Astrocyte of the cerebellum (primary cell): ENCODE data around the gene TTI1.

Experiments used
- DNase-seq: peaks from one replicate; pipeline ENCODE4 v3.0.0-alpha.2; 2011; ENCODE audit warnings: low read depth
- H3K4me3 ChIP-seq: 2 replicates; pipeline ENCODE4 v1.5.1; 2011; ENCODE audit warnings: mild to moderate bottlenecking, low read depth, low read length, moderate library complexity
- in situ Hi-C: cut with HindIII; loops from 2 replicates; pipeline ENCODE4 v1.10.0; 2017; ENCODE audit warnings: low sequenced_read_pairs
- TF ChIP-seq, protein P1 (sequence below): IDR thresholded peaks from 2 replicates; pipeline ENCODE4 v1.5.1; 2012; ENCODE audit warnings: low read length, low read depth, moderate library complexity, mild to moderate bottlenecking; ENCODE audit errors: missing control alignments

The TTI1 gene

DNA sequence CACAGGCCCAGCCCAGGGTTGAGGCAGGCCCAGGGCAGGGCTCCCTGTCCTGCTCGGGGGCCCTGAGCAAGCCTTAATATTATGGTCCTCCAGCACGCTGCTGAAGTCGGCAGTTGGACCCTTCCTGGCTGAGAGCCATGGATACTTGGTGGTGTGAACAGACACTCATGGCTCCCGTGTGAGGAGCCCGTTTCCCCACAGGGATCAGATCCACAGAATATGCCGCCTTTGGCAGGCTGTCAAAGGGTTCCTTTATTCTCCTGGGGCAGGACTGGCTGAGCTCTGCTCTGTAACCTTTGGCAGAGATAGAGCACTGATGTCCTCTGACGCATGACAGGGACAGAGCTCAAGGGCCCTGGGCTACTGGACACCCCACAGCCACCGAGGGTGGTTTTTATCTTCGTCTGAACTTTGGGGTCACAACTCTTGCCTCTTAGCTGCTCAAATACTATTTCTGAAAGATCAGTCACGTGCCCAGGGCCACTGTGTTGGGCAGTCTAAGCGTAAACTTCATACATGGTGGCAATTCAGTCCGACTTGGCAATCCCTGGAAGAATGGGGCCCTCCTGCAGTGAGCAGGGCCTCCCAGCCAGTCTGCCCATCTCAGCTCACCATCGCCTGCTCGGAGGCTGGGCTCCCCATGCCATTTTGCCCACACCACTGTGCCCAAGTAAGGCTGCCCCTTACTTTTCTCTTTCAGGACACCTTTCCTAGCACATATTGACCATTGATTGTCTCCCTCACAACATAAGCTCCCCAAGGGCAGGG is 49.1 kb downstream of the TTI1 start:
- H3K4me3 ChIP-seq: no peak overlapping the region
- in situ Hi-C loops: no loop called here
- TF ChIP-seq, protein P1, sequence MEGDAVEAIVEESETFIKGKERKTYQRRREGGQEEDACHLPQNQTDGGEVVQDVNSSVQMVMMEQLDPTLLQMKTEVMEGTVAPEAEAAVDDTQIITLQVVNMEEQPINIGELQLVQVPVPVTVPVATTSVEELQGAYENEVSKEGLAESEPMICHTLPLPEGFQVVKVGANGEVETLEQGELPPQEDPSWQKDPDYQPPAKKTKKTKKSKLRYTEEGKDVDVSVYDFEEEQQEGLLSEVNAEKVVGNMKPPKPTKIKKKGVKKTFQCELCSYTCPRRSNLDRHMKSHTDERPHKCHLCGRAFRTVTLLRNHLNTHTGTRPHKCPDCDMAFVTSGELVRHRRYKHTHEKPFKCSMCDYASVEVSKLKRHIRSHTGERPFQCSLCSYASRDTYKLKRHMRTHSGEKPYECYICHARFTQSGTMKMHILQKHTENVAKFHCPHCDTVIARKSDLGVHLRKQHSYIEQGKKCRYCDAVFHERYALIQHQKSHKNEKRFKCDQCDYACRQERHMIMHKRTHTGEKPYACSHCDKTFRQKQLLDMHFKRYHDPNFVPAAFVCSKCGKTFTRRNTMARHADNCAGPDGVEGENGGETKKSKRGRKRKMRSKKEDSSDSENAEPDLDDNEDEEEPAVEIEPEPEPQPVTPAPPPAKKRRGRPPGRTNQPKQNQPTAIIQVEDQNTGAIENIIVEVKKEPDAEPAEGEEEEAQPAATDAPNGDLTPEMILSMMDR: no peak
- DNase-seq: no peak

DNA sequence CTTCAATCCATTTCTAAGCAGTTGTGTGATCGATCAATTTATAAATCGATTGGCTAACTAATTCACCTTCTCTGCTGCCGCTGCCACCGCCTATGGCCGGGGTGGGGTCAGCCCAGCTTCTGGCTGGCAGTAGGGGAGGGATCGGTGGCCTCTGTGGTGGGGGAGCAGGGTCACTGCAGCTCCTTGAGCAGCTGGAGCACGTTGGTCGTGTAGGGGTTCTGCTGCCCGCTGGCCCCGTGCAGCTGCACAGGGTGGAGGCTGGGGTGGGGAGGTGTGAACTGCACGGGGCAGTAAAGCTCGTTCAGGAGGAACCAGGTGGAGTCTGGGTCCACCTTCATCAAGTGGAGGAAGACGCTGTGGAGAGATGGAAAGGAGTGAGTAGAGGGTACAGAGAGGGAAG is 50.0 kb downstream of the TTI1 start:
- in situ Hi-C loops: no loop called here
- DNase-seq: no peak
- TF ChIP-seq, protein P1: no peak
- no peak overlapping the region for H3K4me3 ChIP-seq

DNA sequence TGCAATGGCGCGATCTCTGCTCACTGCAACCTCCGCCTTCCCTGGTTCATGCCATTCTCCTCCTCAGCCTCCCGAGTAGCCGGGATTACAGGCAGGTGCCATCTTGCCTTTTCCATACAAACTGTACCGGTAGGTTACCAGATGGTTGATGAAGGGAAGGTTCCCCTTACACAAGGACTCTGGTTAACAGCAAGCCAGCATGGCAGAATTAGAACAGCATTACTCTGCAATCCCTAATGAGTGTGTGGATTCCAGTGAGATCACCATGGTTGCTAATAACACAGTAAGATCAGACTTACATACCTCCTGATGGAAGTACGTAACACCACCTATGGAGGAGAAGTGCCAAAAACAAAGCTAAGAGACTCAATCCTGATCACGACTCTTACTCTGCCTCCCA is 51.7 kb downstream of the TTI1 start:
- TF ChIP-seq, protein P1: no peak
- H3K4me3 ChIP-seq: no peak overlapping the region
- no peak for DNase-seq
- in situ Hi-C loops: no loop called here

DNA sequence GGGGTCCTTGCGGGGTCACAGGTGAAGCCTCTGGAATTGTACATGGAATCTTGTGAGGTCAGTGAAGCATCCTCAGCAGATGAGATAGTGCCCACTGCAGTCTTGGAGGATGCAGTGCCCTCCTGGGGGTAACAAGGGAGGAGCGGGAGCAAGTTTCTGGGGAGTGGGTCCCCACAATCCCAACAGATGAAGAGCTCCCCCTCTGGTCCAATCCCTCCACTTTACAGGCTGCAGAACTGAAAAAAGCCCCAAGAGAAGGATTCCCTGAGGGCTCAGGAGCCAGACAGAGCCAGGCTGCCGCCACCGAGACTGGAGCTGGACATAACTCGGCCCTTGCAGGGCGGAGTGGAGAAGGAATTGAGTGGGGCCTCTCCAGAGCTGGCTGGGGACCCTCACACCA is 52.4 kb downstream of the TTI1 start:
- H3K4me3 ChIP-seq: no peak overlapping the region
- TF ChIP-seq, protein P1: no peak
- in situ Hi-C loops: no loop called here
- DNase-seq: no peak

DNA sequence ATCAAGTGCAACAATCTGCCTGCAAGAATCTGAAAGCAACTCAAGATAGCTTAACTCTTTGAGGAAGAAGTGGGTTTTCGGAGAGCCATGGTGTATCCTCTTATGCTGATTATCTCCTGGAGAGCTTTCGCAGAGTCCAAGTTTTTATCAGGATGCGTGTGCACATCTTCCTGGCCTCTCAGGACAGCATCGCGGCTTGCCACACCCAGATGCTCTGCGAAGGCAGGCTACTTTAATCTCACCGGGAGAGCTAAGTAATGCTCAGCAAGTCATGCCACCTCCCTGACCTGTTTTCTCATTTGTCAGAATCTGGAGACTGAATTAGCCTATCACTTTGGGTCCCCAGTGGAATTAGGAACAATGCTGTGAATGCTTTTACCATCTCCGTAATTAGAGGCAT is 52.9 kb downstream of the TTI1 start:
- in situ Hi-C loops: no loop called here
- DNase-seq: no peak
- TF ChIP-seq, protein P1: no peak
- H3K4me3 ChIP-seq: no peak overlapping the region

DNA sequence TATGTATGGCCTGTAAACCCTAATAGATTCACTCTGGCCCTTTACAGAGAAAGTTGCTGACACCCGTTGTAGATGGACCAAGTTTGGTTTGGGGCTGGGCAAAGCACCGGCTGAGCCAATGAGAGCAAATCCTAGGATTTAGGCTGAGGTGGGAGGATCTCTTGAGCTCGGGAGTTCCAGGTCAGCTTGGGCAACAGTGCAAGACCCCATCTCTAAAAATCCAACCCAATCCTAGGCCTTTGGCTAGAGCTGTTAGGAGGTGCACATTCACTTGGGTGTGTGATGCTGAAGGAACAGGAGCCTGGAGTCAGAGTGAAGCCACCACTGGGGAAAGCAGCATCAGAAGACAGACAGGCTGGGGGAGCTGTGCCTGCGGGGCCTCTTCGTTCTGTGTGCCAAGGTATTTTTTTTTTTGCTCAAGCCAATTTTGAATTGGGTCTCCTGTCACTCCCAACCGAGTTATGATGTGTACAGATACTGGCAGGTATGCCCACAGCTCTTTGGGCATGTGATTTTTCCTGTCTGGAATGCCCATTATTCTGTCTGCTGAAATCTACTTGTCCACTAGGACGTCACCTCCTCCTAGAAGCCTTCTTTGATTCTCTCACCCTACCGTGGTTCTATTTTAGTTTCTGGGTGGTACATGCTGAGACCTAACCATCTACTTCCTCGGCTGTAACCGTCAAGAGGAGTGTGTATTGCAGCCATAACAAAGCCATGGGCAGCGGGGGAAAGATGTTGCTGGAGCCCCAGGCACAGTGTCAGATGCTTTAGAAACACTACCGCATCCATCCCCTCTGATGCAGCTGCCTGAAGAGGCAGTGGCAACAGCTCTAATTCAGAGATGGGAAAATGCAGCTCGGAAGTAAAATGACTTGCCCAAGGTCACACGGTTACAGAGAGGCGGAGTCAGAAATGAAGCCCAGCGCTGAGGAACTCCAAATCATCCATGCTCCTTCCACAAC is 54.0 kb downstream of the TTI1 start:
- in situ Hi-C loops: no loop called here
- TF ChIP-seq, protein P1: no peak
- no peak overlapping the region for H3K4me3 ChIP-seq
- DNase-seq: no peak
